ENCODE measurements around the gene KLHL3.

DNA sequence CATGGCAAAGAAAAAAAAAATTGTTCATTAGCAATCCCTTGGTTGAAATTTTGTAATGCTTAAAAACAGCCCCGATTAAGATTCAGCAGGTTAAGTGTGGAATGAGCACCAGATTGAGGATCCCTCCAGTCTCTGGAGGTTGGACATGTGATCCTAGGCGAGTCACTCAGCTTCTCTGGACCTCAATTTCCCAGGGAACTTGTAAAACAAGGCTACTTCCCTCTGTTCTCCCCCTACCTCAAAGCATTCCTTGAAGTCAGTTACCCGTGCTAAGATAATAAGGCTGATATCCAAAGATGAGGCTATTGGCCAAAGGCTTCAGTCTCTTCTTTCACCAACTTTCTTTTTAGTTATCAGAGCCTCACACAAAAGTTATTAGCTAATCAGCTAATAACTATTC, 2.9 kb downstream of the KLHL3 start:
- no peak for TF ChIP-seq CTCF (IDR thresholded peaks at IDR 0.05 in 4 of 5, conservative IDR thresholded peaks at IDR 0.05 in 1 of 5)
- no peak for TF ChIP-seq POLR2A (IDR thresholded peaks at IDR 0.05)
